Measurements from ENCODE around the gene RNF19B. TPM values are rescaled to one million over a fixed set of nuclear protein-coding genes. Genes with fewer than 3 reads are reported as not detected.
A peak's percentile ranks its signal among the peaks of the same experiment; 100 is the strongest.

The RNF19B gene
- total and polyA plus RNA-seq, 2 of the 13 experiments (the other 11 are each of a cell fraction or from before 2014, with no cell fraction given): 15.3 to 22.5 TPM

DNA sequence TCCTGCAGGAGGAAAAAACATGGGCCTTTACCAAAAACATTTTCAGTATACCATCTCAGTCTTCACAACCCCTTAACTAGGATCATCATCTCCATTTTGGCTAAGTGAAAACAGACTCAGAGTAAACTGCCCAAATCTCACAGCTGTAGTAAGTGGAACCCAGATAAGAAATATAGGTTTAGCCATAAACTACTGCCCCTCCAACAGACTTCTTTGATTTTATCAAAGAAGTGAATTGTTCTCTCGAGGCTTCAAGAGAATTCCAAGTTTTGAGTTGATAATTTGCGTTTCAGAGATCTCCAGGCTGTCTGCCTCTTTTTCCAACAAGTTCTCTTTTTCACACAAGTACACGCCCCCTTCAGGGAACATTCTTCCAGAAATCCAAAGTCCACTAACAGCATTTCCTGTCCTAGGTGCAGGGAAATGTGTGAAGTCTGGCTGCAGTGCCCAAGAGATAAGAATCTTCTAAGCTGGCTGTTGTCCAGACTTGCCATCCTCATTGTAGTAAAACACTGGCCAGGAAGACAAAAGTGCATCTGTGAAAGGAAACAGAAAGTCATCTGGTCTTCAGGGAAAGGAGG lies 30.8 kb downstream of the RNF19B start (continued):
- TF ChIP-seq ZFP1 (CRISPR knock-in tag; IDR thresholded peaks at IDR 0.05) (no peak), ZFP41 (CRISPR knock-in tag; IDR thresholded peaks at IDR 0.05; ENCODE audit: borderline replicate concordance) (no peak), ZNF326 (CRISPR knock-in tag; IDR thresholded peaks at IDR 0.05; ENCODE audit: borderline replicate concordance) (no peak), RAD51 (IDR thresholded peaks at IDR 0.05; ENCODE audit: borderline replicate concordance) (no peak), PAXIP1 (CRISPR knock-in tag; conservative IDR thresholded peaks at IDR 0.05) (peak; percentile 96), ZNF772 (CRISPR knock-in tag; IDR thresholded peaks at IDR 0.05) (no peak), ELF3 (CRISPR knock-in tag; IDR thresholded peaks at IDR 0.05) (peak; percentile 90), TOPORS (CRISPR knock-in tag; IDR thresholded peaks at IDR 0.05) (no peak), ERF (CRISPR knock-in tag; IDR thresholded peaks at IDR 0.05) (peak; percentile 85), ZNF205 (CRISPR knock-in tag; IDR thresholded peaks at IDR 0.05) (0 out of 2 replicates have a peak, but pooled peaks have one; percentile 33), ZNF121 (CRISPR knock-in tag; IDR thresholded peaks at IDR 0.05) (no peak; the same call in 1 of the 2 replicates), MXI1 (IDR thresholded peaks at IDR 0.05; ENCODE audit: borderline replicate concordance, low read depth, low read length) (peak; percentile 37; the same call in 1 of the 3 replicates), EP300 (IDR thresholded peaks at IDR 0.05; ENCODE audit: low read depth in 2 of 2, low read length in 2 of 2) (peak in 1 of 2 experiments; percentile 87; a peak in 2 of 4 replicates), EP300 (CRISPR knock-in tag; IDR thresholded peaks at IDR 0.05; ENCODE audit: borderline replicate concordance) (peak; percentile 79), ATF7 (IDR thresholded peaks at IDR 0.05) (no peak), ATF7 (CRISPR knock-in tag; IDR thresholded peaks at IDR 0.05) (no peak), ZNF12 (CRISPR knock-in tag; IDR thresholded peaks at IDR 0.05) (peak; percentile 87; the same call in 1 of the 2 replicates), MIXL1 (CRISPR knock-in tag; IDR thresholded peaks at IDR 0.05) (peak; percentile 62), REST (IDR thresholded peaks at IDR 0.05; ENCODE audit: borderline replicate concordance in 1 of 2, low read depth in 1 of 2, low read length in 2 of 2) (0 out of 4 replicates have a peak, but pooled peaks of 1 of the 2 experiments have one; percentile 30), ZNF547 (CRISPR knock-in tag; IDR thresholded peaks at IDR 0.05) (no peak), PCBP1 (IDR thresholded peaks at IDR 0.05; ENCODE audit: borderline replicate concordance, low read depth, low read length) (no peak)
- TF ChIP-seq, protein P1, sequence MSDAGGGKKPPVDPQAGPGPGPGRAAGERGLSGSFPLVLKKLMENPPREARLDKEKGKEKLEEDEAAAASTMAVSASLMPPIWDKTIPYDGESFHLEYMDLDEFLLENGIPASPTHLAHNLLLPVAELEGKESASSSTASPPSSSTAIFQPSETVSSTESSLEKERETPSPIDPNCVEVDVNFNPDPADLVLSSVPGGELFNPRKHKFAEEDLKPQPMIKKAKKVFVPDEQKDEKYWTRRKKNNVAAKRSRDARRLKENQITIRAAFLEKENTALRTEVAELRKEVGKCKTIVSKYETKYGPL (CRISPR knock-in tag; IDR thresholded peaks at IDR 0.05): no peak
- TF ChIP-seq, protein P2, sequence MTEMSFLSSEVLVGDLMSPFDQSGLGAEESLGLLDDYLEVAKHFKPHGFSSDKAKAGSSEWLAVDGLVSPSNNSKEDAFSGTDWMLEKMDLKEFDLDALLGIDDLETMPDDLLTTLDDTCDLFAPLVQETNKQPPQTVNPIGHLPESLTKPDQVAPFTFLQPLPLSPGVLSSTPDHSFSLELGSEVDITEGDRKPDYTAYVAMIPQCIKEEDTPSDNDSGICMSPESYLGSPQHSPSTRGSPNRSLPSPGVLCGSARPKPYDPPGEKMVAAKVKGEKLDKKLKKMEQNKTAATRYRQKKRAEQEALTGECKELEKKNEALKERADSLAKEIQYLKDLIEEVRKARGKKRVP (CRISPR knock-in tag; IDR thresholded peaks at IDR 0.05): 0 out of 4 replicates have a peak, but pooled peaks of 1 of the 2 experiments have one; percentile 26
